SU-DHL-6 (cell line): ENCODE results near the gene RAB3IP.

ENCODE experiments used
- H2AFZ ChIP-seq: fragments of 200-600 bp; sonication (generic); 2 replicates; pipeline ENCODE4 v1.6.1; 2014; ENCODE audit warnings: low read depth, mild to moderate bottlenecking, moderate library complexity, mixed read lengths, antibody characterized with exemption, low read length; ENCODE audit not compliant: severe bottlenecking
- H3F3A ChIP-seq: fragments of 200-600 bp; shearing (Covaris generic); 2 replicates; pipeline ENCODE4 v1.6.0; 2016; ENCODE audit warnings: antibody characterized with exemption, mild to moderate bottlenecking; ENCODE audit not compliant: insufficient read depth
- H3K27ac ChIP-seq: fragments of 200-600 bp; sonication (generic); 2 replicates; pipeline ENCODE4 v1.5.1; 2016; ENCODE audit warnings: low read depth, mild to moderate bottlenecking, low read length, moderate library complexity, mixed read lengths
- H3K27me3 ChIP-seq: fragments of 200-600 bp; sonication (generic), shearing (Covaris generic); 2 replicates; pipeline ENCODE4 v1.6.0; 2014; ENCODE audit warnings: mild to moderate bottlenecking, low read length
- H3K36me3 ChIP-seq: fragments of 200-600 bp; sonication (generic); 2 replicates; pipeline ENCODE4 v1.6.1; 2014; ENCODE audit warnings: mild to moderate bottlenecking, low read length, mixed read lengths
- H3K4me2 ChIP-seq: fragments of 300-600, 200-600 bp; shearing (Covaris generic), sonication (generic); 2 replicates; pipeline ENCODE4 v1.6.0; 2014; ENCODE audit warnings: low read length, low read depth, mild to moderate bottlenecking; ENCODE audit not compliant: poor library complexity, severe bottlenecking
- H3K4me3 ChIP-seq: fragments of 200-600 bp; sonication (generic); 2 replicates; pipeline ENCODE4 v1.5.1; 2014; ENCODE audit warnings: antibody characterized with exemption, low read length, mild to moderate bottlenecking, mixed read lengths; ENCODE audit not compliant: insufficient read depth, poor library complexity, severe bottlenecking
- H3K79me2 ChIP-seq: fragments of 200-600 bp; sonication (generic); 2 replicates; pipeline ENCODE4 v1.6.1; 2014; ENCODE audit warnings: mild to moderate bottlenecking, low read length, moderate library complexity; ENCODE audit not compliant: insufficient read depth
- H3K9ac ChIP-seq: fragments of 200-600 bp; sonication (generic); 2 replicates; pipeline ENCODE4 v1.7.0; 2014; ENCODE audit warnings: mild to moderate bottlenecking, low read length
- H3K9me2 ChIP-seq: fragments of 200-600 bp; sonication (generic); replicated peaks from 2 replicates; pipeline ENCODE4 v1.6.1; 2014; ENCODE audit warnings: low read length; ENCODE audit not compliant: insufficient read depth
- H3K9me3 ChIP-seq: fragments of 200-600 bp; sonication (generic); 2 replicates; pipeline ENCODE4 v1.6.1; 2014; ENCODE audit warnings: low read length, mixed read lengths; ENCODE audit not compliant: insufficient read depth
- H4K20me1 ChIP-seq: fragments of 200-600 bp; sonication (generic); 2 replicates; pipeline ENCODE4 v1.6.1; 2014; ENCODE audit warnings: low read depth, mild to moderate bottlenecking, antibody characterized with exemption, low read length, moderate library complexity, mixed read lengths
- EZH2phosphoT487 ChIP-seq: fragments of 200-600 bp; sonication (generic), shearing (Covaris generic); conservative IDR thresholded peaks from 2 replicates; pipeline ENCODE4 v1.6.1; 2018; ENCODE audit warnings: mild to moderate bottlenecking, antibody characterized with exemption, low read length, moderate library complexity, mixed read lengths
- TF ChIP-seq, protein P1 (sequence below): fragments of 200-600 bp; sonication (generic); IDR thresholded peaks from one replicate; pipeline ENCODE4 v1.5.1; 2017; ENCODE audit warnings: antibody characterized with exemption, mild to moderate bottlenecking, low read length, moderate library complexity; ENCODE audit not compliant: insufficient read depth, poor library complexity, severe bottlenecking

RAB3IP gene

DNA sequence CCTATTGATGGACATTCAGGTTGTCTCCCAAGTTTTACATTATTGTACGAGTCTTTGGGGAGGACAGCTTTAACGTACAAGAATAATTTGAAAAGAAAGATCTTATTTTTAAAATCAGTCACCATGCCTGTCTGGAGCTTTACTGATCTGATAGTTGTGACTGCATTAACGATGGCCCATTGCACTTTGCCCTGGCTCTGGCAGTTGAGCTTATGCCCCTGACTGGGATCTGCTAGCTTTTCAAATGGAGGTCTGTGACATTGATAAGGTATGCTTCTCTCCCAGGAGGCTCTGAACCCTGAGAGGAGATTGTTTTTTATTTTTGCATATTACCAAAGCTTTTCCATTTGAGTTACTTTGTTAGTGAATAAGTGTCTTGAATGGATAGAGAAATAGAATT, 17.9 kb upstream of the RAB3IP start:
- Histone ChIP-seq H3F3A (no peaks in the 10 kb centered on the region), H3K27ac (no peak overlapping the region), H3K79me2 (no peaks in the 10 kb centered on the region), H4K20me1 (no peaks in the 10 kb centered on the region), H2AFZ (no peak overlapping the region), H3K36me3 (no peaks in the 10 kb centered on the region), H3K27me3 (no peaks in the 10 kb centered on the region), H3K4me2 (no peak overlapping the region), H3K9me2 (no peaks in the 10 kb centered on the region), H3K9ac (no peak overlapping the region), H3K9me3 (no peaks in the 10 kb centered on the region), H3K4me3 (no peak overlapping the region)
- TF ChIP-seq, protein P1, sequence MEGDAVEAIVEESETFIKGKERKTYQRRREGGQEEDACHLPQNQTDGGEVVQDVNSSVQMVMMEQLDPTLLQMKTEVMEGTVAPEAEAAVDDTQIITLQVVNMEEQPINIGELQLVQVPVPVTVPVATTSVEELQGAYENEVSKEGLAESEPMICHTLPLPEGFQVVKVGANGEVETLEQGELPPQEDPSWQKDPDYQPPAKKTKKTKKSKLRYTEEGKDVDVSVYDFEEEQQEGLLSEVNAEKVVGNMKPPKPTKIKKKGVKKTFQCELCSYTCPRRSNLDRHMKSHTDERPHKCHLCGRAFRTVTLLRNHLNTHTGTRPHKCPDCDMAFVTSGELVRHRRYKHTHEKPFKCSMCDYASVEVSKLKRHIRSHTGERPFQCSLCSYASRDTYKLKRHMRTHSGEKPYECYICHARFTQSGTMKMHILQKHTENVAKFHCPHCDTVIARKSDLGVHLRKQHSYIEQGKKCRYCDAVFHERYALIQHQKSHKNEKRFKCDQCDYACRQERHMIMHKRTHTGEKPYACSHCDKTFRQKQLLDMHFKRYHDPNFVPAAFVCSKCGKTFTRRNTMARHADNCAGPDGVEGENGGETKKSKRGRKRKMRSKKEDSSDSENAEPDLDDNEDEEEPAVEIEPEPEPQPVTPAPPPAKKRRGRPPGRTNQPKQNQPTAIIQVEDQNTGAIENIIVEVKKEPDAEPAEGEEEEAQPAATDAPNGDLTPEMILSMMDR, result no peak
- no peak for TF ChIP-seq EZH2phosphoT487

GRCh38 chr12:69726922-69727321, 11.7 kb upstream of the RAB3IP start:
- Histone ChIP-seq H3K9me2 (no peaks in the 10 kb centered on the region), H3K36me3 (no peaks in the 10 kb centered on the region), H3F3A (no peaks in the 10 kb centered on the region), H3K4me3 (no peak overlapping the region), H3K79me2 (no peaks in the 10 kb centered on the region), H4K20me1 (no peaks in the 10 kb centered on the region), H3K27ac (no peak overlapping the region), H3K27me3 (no peaks in the 10 kb centered on the region), H3K4me2 (no peak overlapping the region), H3K9me3 (no peaks in the 10 kb centered on the region), H3K9ac (no peak overlapping the region), H2AFZ (no peak overlapping the region)
- TF ChIP-seq EZH2phosphoT487, result no peak
- TF ChIP-seq, protein P1, result no peak

- no peaks in the 10 kb centered on the region for H4K20me1 ChIP-seq
- H3F3A ChIP-seq, result no peaks in the 10 kb centered on the region
- TF ChIP-seq, protein P1, result no peak
- TF ChIP-seq EZH2phosphoT487, result no peak
- no peaks in the 10 kb centered on the region for H3K79me2 ChIP-seq
- H3K27ac ChIP-seq, result no peak overlapping the region
- no peak overlapping the region for H3K4me2 ChIP-seq
- no peaks in the 10 kb centered on the region for H3K9me2 ChIP-seq
- no peaks in the 10 kb centered on the region for H3K27me3 ChIP-seq
- H3K9me3 ChIP-seq, result no peaks in the 10 kb centered on the region
- H3K4me3 ChIP-seq, result no peak overlapping the region
- H3K36me3 ChIP-seq, result no peaks in the 10 kb centered on the region
- H3K9ac ChIP-seq, result no peak overlapping the region
- H2AFZ ChIP-seq, result no peak overlapping the region
These were observed 6.6 kb upstream of the RAB3IP start for GRCh38 chr12:69732088-69732487.

GRCh38 chr12:69733638-69734037, 5.0 kb upstream of the RAB3IP start:
- H2AFZ ChIP-seq, result no peak overlapping the region
- no peaks in the 10 kb centered on the region for H3K79me2 ChIP-seq
- no peaks in the 10 kb centered on the region for H3K9me3 ChIP-seq
- no peaks in the 10 kb centered on the region for H4K20me1 ChIP-seq
- no peak overlapping the region for H3K27ac ChIP-seq
- no peak overlapping the region for H3K9ac ChIP-seq
- H3K4me3 ChIP-seq, result no peak overlapping the region
- H3K4me2 ChIP-seq, result no peak overlapping the region
- no peaks in the 10 kb centered on the region for H3K9me2 ChIP-seq
- TF ChIP-seq EZH2phosphoT487, result no peak
- TF ChIP-seq, protein P1, result no peak
- no peaks in the 10 kb centered on the region for H3K27me3 ChIP-seq
- no peaks in the 10 kb centered on the region for H3K36me3 ChIP-seq
- no peaks in the 10 kb centered on the region for H3F3A ChIP-seq
